OCI-LY7 (cell line): ENCODE results near the gene FAM78A.

ENCODE experiments used
- CTCF ChIP-seq: fragments of 200-600 bp; sonication (generic); conservative IDR thresholded peaks from 2 replicates; pipeline ENCODE4 v1.5.1; 2014; ENCODE audit warnings: mild to moderate bottlenecking, antibody characterized with exemption, low read length, moderate library complexity, mixed read lengths
- EZH2phosphoT487 ChIP-seq: fragments of 200-600 bp; sonication (generic); IDR thresholded peaks from 2 replicates; pipeline ENCODE4 v1.6.1; 2018; ENCODE audit warnings: low read depth, borderline replicate concordance, mild to moderate bottlenecking, mixed run types, antibody characterized with exemption, low read length, moderate library complexity, mixed read lengths

DNA sequence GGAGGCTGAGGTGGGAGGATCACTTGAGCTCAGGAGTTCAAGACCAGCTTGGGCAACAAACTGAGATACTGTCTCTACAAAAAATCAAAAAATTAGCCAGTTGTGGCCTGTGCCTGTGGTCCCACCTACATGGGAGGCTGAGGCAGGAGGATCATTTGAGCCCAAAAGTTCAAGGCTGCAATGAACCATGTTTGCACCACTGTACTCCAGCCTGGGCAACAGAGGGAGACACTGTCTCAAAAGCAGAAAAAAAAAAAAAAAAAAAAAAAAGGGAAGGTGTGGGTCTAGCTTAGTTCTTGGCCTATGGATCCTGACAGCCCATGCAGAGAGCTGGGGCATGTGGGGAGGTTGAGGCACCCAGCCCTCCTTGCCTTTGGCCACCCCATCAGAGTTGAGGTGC, 24.1 kb upstream of the FAM78A start:
- TF ChIP-seq CTCF (no peak), EZH2phosphoT487 (no peak)
